ENCODE data around the gene MS4A15. TPM values are rescaled to one million over a fixed set of nuclear protein-coding genes. Genes with fewer than 3 reads are reported as not detected.

Gene MS4A15
- total and polyA plus RNA-seq, 9 of the 15 experiments (the other 6 are each of a cell fraction or from before 2014, with no cell fraction given), result not detected

GRCh38 chr11:60769273-60769672 lies 12.6 kb downstream of the MS4A15 start:
- intact Hi-C loops (cut with micrococcal nuclease), result no loop called here
- ATAC-seq (no peak), FAIRE-seq (no peak), DNase-seq (ENCODE audit: extremely low read depth in 1 of 4, low spot score in 3 of 4) (no peak)
- no peaks in the 10 kb centered on the region for H3K9me3 ChIP-seq (replicated peaks; ENCODE audit: control insufficient read depth, insufficient read depth, low read depth, low read length)
- no peak overlapping the region for H2AFZ ChIP-seq (ENCODE audit: low read depth, low read length)
- H3K9ac ChIP-seq (ENCODE audit: insufficient read depth in 1 of 2, low read depth in 2 of 2, low read length in 2 of 2), result no peak overlapping the region
- H4K20me1 ChIP-seq (replicated peaks; ENCODE audit: control insufficient read depth, insufficient read depth, low read length), result peaks cover 6% of the 10 kb centered on the region; the same call in 1 of the 2 replicates
- no peaks in the 10 kb centered on the region for H3K36me3 ChIP-seq (ENCODE audit: control insufficient read depth, insufficient read depth, low read length)
- TF ChIP-seq PATZ1 (CRISPR knock-in tag; IDR thresholded peaks at IDR 0.05; ENCODE audit: borderline replicate concordance) (no peak), BACH1 (tag; IDR thresholded peaks at IDR 0.05) (no peak), NFRKB (IDR thresholded peaks at IDR 0.05; ENCODE audit: low read depth) (no peak), ZNF24 (IDR thresholded peaks at IDR 0.05) (no peak), TCFL5 (CRISPR knock-in tag; conservative IDR thresholded peaks at IDR 0.05) (no peak), SMAD4 (CRISPR knock-in tag; conservative IDR thresholded peaks at IDR 0.05) (no peak), TRIM28 (IDR thresholded peaks at IDR 0.05) (no peak), PYGO2 (tag; IDR thresholded peaks at IDR 0.05) (no peak), ZNF695 (CRISPR knock-in tag; IDR thresholded peaks at IDR 0.05) (no peak), SIRT6 (IDR thresholded peaks at IDR 0.05; ENCODE audit: low read depth, low read length) (no peak), PRMT5 (CRISPR knock-in tag; IDR thresholded peaks at IDR 0.05) (no peak)
- TF ChIP-seq, protein P1, sequence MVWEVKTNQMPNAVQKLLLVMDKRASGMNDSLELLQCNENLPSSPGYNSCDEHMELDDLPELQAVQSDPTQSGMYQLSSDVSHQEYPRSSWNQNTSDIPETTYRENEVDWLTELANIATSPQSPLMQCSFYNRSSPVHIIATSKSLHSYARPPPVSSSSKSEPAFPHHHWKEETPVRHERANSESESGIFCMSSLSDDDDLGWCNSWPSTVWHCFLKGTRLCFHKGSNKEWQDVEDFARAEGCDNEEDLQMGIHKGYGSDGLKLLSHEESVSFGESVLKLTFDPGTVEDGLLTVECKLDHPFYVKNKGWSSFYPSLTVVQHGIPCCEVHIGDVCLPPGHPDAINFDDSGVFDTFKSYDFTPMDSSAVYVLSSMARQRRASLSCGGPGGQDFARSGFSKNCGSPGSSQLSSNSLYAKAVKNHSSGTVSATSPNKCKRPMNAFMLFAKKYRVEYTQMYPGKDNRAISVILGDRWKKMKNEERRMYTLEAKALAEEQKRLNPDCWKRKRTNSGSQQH (CRISPR knock-in tag; IDR thresholded peaks at IDR 0.05), result no peak
- H3K4me1 ChIP-seq (replicated peaks in 1 of 2; ENCODE audit: control insufficient read depth in 2 of 2, insufficient read depth in 2 of 2, low read length in 2 of 2), result peaks cover 0 to 14% of the 10 kb centered on the region in 2 experiments; a peak in 1 of 5 replicates
- H3K79me2 ChIP-seq (ENCODE audit: control insufficient read depth, insufficient read depth, low read length), result no peaks in the 10 kb centered on the region
- no peak overlapping the region for H3K4me2 ChIP-seq (ENCODE audit: insufficient read depth, low read length)
- CTCF ChIA-PET (ENCODE audit: low intra/inter-chr PET ratio), result no interaction called here
- H3K27me3 ChIP-seq (ENCODE audit: control insufficient read depth in 2 of 2, insufficient read depth in 2 of 2, low read length in 2 of 2), result peaks cover 44 to 80% of the 10 kb centered on the region in 2 experiments
- no peak overlapping the region for H3K4me3 ChIP-seq
- in situ Hi-C loops (cut with MboI), result no loop called here
- H3K9me1 ChIP-seq (ENCODE audit: control insufficient read depth, insufficient read depth, low read length), result no peaks in the 10 kb centered on the region
- BruUV-seq (replicated peaks), result no TSS peak
- POLR2A ChIA-PET, result interaction anchor here (0.6 to 0.7 kb wide), 3 partner anchors 147 to 220 kb away, joined by 3 to 4 read pairs (median 3); no protein-coding TSS in a partner anchor
- 0% methylated on average over 3 of the region's 4 CpGs for WGBS (ENCODE audit: insufficient coverage, low coverage, missing lambda C conversion rate)
- no peak overlapping the region for H3K27ac ChIP-seq (ENCODE audit: extremely low read depth, low read depth, low read length)

Data from K562 (cell line).